Peyer's patch (tissue), 4 donors: Measurements from ENCODE around the gene NARF. TPM values are rescaled to one million over a fixed set of nuclear protein-coding genes. Genes with fewer than 3 reads are reported as not detected.
A peak's percentile ranks its signal among the peaks of the same experiment; 100 is the strongest.

Experiments
- DNase-seq, 3 donors: peaks; one replicate each; pipeline ENCODE4 v3.0.0-alpha.2; 2017 to 2019
- H3K27ac ChIP-seq, 4 donors: fragments of 200-600 bp; sonication (generic); one replicate each; pipeline ENCODE4 v1.5.1; 2016 to 2019
- H3K27me3 ChIP-seq, 2 donors: fragments of 200-600 bp; sonication (generic); one replicate each; pipeline ENCODE4 v1.5.1; 2019
- H3K36me3 ChIP-seq, 3 donors: fragments of 200-600 bp; sonication (generic); one replicate each; pipeline ENCODE4 v1.5.1; 2016 to 2019
- H3K4me1 ChIP-seq, 4 donors: fragments of 200-600 bp; sonication (generic); one replicate each; pipeline ENCODE4 v1.5.1; 2016 to 2019
- H3K4me3 ChIP-seq, 4 donors: fragments of 200-600 bp; sonication (generic); 1 replicate in 3 of 4; 2 replicates in 1 of 4; pipeline ENCODE4 v1.5.1; 2016 to 2019; ENCODE audit warnings: mild to moderate bottlenecking in 1 of 4
- H3K9me3 ChIP-seq, 4 donors: fragments of 200-600 bp; sonication (generic); one replicate each; pipeline ENCODE4 v1.5.1; 2016 to 2019; ENCODE audit warnings: mild to moderate bottlenecking in 1 of 4
- CTCF ChIP-seq, 6 experiments: fragments of 450-650 bp in 4 of 6; fragments of 200-600 bp in 2 of 6; sonication (generic) in 1 of 6; IDR thresholded peaks; one replicate each; pipeline ENCODE4 v1.5.1; 2017 to 2019; ENCODE audit warnings: antibody characterized with exemption in 6 of 6, mild to moderate bottlenecking in 3 of 6, moderate library complexity in 1 of 6
- POLR2A ChIP-seq, 2 donors: fragments of 450-650 bp; IDR thresholded peaks; one replicate each; pipeline ENCODE4 v1.5.1; 2017; ENCODE audit warnings: antibody characterized with exemption in 2 of 2, mild to moderate bottlenecking in 2 of 2, moderate library complexity in 2 of 2
- total RNA-seq, 4 donors: library from RNA; depleted of rRNA; stranded (reverse); fragments of >200 nt; gene quantifications; one replicate each; pipeline ENCODE4 v1.1.0, GENCODE V29; 2016

Gene NARF
- total RNA-seq, 4 donors from 2014 or later: 31.9 to 81.7 (median 52.0) TPM

GRCh38 chr17:82517230-82517865 is 58.8 kb downstream of the NARF start:
- no peak for TF ChIP-seq CTCF (IDR thresholded peaks at IDR 0.05)
- TF ChIP-seq POLR2A (IDR thresholded peaks at IDR 0.05): no peak
- Histone ChIP-seq H3K27ac (no peak overlapping the region), H3K27me3 (no peaks in the 10 kb centered on the region), H3K4me3 (no peak overlapping the region), H3K36me3 (no peaks in the 10 kb centered on the region), H3K4me1 (peaks cover 0 to 13% (median 5%) of the 10 kb centered on the region in 4 donors), H3K9me3 (no peaks in the 10 kb centered on the region)
- DNase-seq: no peak

GRCh38 chr17:82518826-82519810 is 60.6 kb downstream of the NARF start, which contains the start of gene FOXK2:
Gene FOXK2, plus strand, starts transcription at chr17:82519732. Its CDS starts 157 bp downstream, at chr17:82519889.
- Histone ChIP-seq H3K9me3 (no peaks in the 10 kb centered on the region), H3K4me3 (peak within 1 kb of the TSS; percentile 92 to 96 (median 94)), H3K27ac (peak within 1 kb of the TSS; percentile 86 to 99 (median 96)), H3K36me3 (no peaks in the 10 kb centered on the region), H3K27me3 (no peaks in the 10 kb centered on the region), H3K4me1 (peaks cover 0 to 28% (median 5%) of the 10 kb centered on the region in 4 donors)
- DNase-seq: peak; percentile 86 to 96 (median 95)
- TF ChIP-seq POLR2A (IDR thresholded peaks at IDR 0.05) (peak in 1 of 2 donors; percentile 48), CTCF (IDR thresholded peaks at IDR 0.05) (peak in 2 of 6 experiments; percentile 16 to 23)

- TF ChIP-seq CTCF (IDR thresholded peaks at IDR 0.05): no peak
- no peak for TF ChIP-seq POLR2A (IDR thresholded peaks at IDR 0.05)
- no peaks in the 10 kb centered on the region for H3K9me3 ChIP-seq
These were observed 61.7 kb downstream of the NARF start for GRCh38 chr17:82519971-82520903.

GRCh38 chr17:82524540-82524939 is 66.0 kb downstream of the NARF start:
- no peak for TF ChIP-seq POLR2A (IDR thresholded peaks at IDR 0.05)
- TF ChIP-seq CTCF (IDR thresholded peaks at IDR 0.05): no peak
- no peaks in the 10 kb centered on the region for H3K36me3 ChIP-seq
- no peaks in the 10 kb centered on the region for H3K27me3 ChIP-seq
- no peak overlapping the region for H3K4me3 ChIP-seq
- no peak overlapping the region for H3K27ac ChIP-seq
- no peak for DNase-seq
- H3K4me1 ChIP-seq: peaks cover 0 to 65% (median 18%) of the 10 kb centered on the region in 4 donors
- H3K9me3 ChIP-seq: no peaks in the 10 kb centered on the region

More at GRCh38 chr17:82519971-82520903, 61.7 kb downstream of the NARF start:
- Histone ChIP-seq H3K27me3 (no peaks in the 10 kb centered on the region), H3K4me1 (peaks cover 0 to 38% (median 8%) of the 10 kb centered on the region in 4 donors), H3K27ac (peak overlapping the region; percentile 76 to 88 (median 85)), H3K36me3 (no peaks in the 10 kb centered on the region), H3K4me3 (peak overlapping the region; percentile 92 to 96 (median 94))
- DNase-seq: peak in 2 of 3 donors; percentile 41 to 68

GRCh38 chr17:82525712-82526111 is 67.2 kb downstream of the NARF start:
- Histone ChIP-seq H3K4me1 (peaks cover 0 to 70% (median 19%) of the 10 kb centered on the region in 4 donors), H3K9me3 (no peaks in the 10 kb centered on the region), H3K27ac (peak overlapping the region in 1 of 4 donors; percentile 35), H3K27me3 (no peaks in the 10 kb centered on the region), H3K4me3 (no peak overlapping the region), H3K36me3 (no peaks in the 10 kb centered on the region)
- no peak for DNase-seq
- TF ChIP-seq CTCF (IDR thresholded peaks at IDR 0.05): no peak
- no peak for TF ChIP-seq POLR2A (IDR thresholded peaks at IDR 0.05)
